ENCODE data around the gene WDR90. TPM values are rescaled to one million over a fixed set of nuclear protein-coding genes. Genes with fewer than 3 reads are reported as not detected.

WDR90 gene
- total RNA-seq, 4 donors from 2014 or later, result 7.2 to 26.5 (median 15.8) TPM

DNA sequence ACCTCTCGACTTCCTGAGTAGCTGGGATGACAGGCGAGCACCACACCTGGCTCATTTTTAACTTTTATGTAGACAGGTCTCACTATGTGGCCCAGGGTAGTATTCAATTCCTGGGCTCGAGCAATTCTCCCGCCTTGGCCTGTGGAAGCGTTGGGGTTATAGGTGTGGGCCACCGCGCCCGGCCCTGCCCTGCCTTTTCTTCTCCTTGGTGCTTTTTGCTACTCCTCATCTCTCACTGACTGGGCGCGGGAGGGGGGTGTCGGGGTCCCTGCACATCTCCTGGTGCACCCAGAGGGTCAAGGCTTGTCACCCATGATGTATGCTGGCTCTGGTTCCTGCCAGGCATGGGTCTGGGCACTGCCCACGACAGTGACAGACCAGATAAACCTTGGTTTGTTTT lies 4.6 kb upstream of the WDR90 start:
- intact Hi-C loops (cut with DNase I), result no loop called here
- Histone ChIP-seq H3K9me3 (no peaks in the 10 kb centered on the region), H3K27me3 (no peaks in the 10 kb centered on the region), H3K27ac (no peak overlapping the region), H3K4me3 (no peak overlapping the region), H3K4me1 (peaks cover 32 to 86% (median 40%) of the 10 kb centered on the region in 3 donors), H3K36me3 (no peaks in the 10 kb centered on the region)
- DNase-seq, result no peak
- no peak for TF ChIP-seq CTCF (IDR thresholded peaks at IDR 0.05)
- TF ChIP-seq POLR2A (IDR thresholded peaks at IDR 0.05), result no peak
- 90 to 93% methylated on average over 12 of the region's 12 CpGs for WGBS, 2 donors

DNA sequence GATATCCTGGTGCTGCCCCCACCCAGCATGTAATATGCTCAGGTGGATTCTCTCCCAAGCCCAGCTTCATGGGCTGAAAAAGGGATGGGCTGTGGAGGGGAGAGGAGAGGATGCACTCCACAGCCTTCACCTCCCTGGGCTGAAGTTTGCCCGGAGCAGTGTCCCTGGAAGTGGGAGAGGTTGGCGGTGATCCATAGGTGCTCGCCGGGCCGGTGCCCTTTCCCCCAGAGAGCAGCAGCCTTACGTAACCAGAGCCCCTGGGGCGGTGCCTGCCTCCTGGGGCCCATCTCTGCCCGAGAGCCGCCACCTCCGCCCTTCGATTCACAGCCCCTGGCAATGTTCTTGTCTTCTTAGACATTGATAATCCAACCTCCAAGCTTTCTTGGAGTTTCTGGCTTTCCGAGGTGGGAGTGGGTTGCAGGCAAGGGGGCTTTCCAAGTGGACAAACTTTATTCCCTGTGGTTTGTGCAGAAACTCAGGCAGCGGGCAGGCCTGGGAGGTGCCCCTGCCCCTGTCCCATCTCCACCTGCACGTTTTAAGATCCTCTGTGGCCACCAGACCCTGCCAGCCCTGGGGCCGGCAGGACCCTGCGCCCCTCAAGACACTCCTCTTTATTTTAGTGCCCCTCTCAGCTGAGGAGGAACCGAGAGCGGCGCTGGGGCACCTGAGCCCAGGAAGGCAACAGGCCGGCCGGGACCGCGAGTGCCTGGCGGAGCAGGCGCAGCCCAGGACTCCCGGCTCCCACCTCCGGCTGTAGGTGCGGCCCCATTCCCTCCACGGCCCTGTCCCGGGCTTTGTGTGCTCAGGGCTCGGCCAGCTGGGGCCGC lies 3.1 kb upstream of the WDR90 start:
- TF ChIP-seq CTCF (IDR thresholded peaks at IDR 0.05) (no peak), POLR2A (IDR thresholded peaks at IDR 0.05) (no peak)
- H3K4me1 ChIP-seq, result peaks cover 42 to 94% (median 51%) of the 10 kb centered on the region in 3 donors
- H3K9me3 ChIP-seq, result no peaks in the 10 kb centered on the region
- H3K36me3 ChIP-seq, result no peaks in the 10 kb centered on the region
- no peak for DNase-seq
- intact Hi-C loops (cut with DNase I), result no loop called here
- H3K27me3 ChIP-seq, result no peaks in the 10 kb centered on the region
- no peak overlapping the region for H3K4me3 ChIP-seq
- H3K27ac ChIP-seq, result peak overlapping the region in 1 of 4 donors; percentile 16
- WGBS, 2 donors, result 35 to 41% methylated on average over 10 to 12 of the region's 32 CpGs

- DNase-seq, result no peak
- Histone ChIP-seq H3K27ac (no peak overlapping the region), H3K27me3 (no peaks in the 10 kb centered on the region), H3K4me3 (no peak overlapping the region), H3K4me1 (peaks cover 42 to 89% (median 45%) of the 10 kb centered on the region in 3 donors), H3K36me3 (peaks cover 0 to 6% (median 0%) of the 10 kb centered on the region in 3 donors), H3K9me3 (no peaks in the 10 kb centered on the region)
- no peak for TF ChIP-seq POLR2A (IDR thresholded peaks at IDR 0.05)
- no peak for TF ChIP-seq CTCF (IDR thresholded peaks at IDR 0.05)
- intact Hi-C loops (cut with DNase I), result no loop called here
- 90% methylated on average over 2 of the region's 22 CpGs; no CpG with 5 or more reads in 1 of the 2 donors for WGBS, 2 donors
Observed at GRCh38 chr16:646679-647172, 2.4 kb upstream of the WDR90 start.

DNA sequence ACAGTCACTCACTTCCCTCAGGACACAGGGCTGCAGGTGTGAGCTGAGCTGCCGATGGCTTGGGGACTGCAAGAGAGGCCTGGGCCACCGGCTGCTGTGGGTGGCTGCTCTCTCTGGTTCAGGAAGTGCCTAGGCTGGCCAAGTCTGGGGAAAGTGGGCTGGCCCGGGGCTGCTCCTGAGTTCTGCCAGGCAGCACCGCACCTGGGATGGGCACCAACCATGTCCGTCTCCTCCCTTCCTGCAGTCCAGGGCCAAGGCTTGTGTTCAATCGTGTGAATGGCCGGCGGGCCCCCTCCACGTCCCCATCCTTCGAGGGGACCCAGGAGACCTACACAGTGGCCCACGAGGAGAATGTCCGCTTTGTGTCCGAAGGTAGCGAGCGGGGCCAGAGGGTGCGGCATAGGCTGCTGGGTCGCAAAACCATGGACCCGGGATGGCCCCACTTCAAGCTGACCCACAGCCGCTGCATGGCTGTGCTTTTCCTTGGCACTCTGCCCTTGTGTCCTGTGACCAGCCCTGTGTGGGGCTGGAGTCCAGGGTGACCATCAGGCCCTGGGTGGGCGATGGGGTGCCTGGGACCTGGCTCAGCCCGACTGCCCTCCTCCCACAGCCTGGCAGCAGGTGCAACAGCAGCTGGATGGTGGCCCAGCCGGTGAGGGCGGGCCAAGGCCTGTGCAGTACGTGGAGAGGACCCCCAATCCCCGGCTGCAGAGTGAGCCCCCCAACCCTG lies 1.8 kb upstream of the WDR90 start:
- Histone ChIP-seq H3K4me1 (peaks cover 42 to 87% (median 42%) of the 10 kb centered on the region in 3 donors), H3K9me3 (no peaks in the 10 kb centered on the region), H3K27ac (peak overlapping the region in 2 of 4 donors; percentile 86 to 91), H3K4me3 (peak overlapping the region in 1 of 4 donors; percentile 92), H3K36me3 (peaks cover 0 to 11% (median 0%) of the 10 kb centered on the region in 3 donors), H3K27me3 (no peaks in the 10 kb centered on the region)
- TF ChIP-seq POLR2A (IDR thresholded peaks at IDR 0.05) (no peak), CTCF (IDR thresholded peaks at IDR 0.05) (no peak)
- no peak for DNase-seq
- intact Hi-C loops (cut with DNase I), result no loop called here
- WGBS, 2 donors, result no CpG with 5 or more reads among the region's 25 CpGs
